EL (cell line): ENCODE data around the gene EPB41L4B.

Experiments used
- DNase-seq: peaks from one replicate; pipeline ENCODE4 v3.0.0-alpha.2; 2016

The EPB41L4B gene

DNA sequence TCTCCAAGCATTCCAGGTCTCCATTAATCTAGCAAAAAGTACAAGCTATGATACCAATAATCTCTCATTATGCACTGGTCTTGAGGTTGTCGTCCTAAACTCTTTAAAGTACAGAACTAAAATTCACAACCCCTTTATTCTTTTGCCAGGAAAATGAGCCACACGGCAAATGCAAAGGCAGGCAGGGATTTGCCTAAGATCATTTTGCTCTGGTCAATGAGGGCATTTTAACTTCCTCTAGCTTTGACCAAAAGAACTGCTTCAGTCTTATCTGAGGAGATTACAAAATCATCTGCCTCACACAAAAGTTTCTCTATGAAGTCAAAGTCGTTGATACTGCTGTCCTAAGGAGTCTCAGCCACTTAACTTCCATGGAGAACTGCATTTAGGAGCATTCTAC is 51.8 kb downstream of the EPB41L4B start:
- DNase-seq = no peak

DNA sequence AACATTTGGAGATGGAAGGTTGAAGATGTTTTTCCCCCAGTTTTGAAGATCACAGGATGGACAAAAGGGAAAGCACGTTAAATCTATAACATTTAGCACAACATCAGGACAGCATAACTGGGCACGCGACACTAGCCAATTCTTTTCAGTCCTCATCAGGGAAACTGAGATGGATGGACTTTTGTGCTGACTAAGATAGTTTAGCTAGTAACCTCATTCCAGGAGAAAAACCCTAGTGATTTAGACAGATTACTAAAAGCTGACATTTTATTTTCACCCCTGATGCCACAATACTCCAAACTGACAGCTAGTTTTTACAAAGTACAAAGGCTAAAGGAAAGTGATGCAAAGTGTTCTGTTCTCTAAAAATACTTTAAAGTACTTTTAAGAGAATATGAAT is 53.3 kb downstream of the EPB41L4B start:
- DNase-seq = no peak

DNA sequence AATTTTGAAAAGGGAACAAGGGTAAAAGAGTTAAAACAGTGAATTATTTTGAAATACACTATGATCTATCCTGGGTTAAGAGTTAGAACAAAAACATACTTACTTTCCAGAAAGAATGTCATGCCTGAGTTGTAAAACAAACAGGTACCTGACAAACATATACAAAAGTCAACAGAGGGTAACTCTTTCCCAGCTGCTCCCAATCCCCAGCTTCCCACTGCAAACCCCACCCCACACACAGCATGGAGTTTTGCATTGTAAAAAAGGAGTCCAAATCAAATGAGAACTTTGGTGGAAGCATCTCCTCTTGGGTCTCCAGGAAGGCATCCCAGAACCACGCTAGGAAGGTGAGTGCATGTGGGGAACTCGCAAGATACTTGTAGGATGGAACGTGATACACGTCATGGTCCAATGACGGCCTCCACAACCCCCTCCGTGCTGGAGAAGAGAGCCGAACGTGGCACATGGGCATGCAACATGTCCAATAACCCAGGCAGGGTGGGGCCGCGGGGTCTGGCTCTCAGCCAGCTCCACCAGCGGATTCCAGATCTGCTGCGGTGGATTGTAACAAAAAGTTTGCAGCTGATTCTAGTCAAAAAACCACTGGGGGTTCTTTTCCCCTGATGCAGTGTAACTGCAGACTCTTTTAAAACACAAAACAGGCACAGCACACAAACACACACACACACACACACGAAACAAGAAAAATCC is 55.8 kb downstream of the EPB41L4B start:
- no peak for DNase-seq

DNA sequence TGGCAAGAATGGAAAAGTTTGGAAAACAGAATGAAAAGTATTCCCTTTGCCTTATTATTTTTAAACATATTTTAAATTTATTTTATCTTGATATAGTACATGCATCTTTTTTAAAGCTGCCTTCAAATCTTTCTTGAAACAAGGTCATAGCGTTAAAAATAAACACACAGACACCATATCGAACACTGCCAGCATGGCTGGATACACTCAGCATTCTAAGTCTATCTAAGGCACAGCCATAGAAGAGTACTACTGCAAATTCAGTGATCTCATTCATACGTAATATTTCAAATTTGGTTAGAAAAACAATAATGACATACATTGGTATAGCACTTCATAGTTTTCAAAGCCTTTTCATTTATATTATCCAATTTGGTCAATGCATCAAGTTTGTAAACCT is 57.5 kb downstream of the EPB41L4B start:
- DNase-seq = no peak

DNA sequence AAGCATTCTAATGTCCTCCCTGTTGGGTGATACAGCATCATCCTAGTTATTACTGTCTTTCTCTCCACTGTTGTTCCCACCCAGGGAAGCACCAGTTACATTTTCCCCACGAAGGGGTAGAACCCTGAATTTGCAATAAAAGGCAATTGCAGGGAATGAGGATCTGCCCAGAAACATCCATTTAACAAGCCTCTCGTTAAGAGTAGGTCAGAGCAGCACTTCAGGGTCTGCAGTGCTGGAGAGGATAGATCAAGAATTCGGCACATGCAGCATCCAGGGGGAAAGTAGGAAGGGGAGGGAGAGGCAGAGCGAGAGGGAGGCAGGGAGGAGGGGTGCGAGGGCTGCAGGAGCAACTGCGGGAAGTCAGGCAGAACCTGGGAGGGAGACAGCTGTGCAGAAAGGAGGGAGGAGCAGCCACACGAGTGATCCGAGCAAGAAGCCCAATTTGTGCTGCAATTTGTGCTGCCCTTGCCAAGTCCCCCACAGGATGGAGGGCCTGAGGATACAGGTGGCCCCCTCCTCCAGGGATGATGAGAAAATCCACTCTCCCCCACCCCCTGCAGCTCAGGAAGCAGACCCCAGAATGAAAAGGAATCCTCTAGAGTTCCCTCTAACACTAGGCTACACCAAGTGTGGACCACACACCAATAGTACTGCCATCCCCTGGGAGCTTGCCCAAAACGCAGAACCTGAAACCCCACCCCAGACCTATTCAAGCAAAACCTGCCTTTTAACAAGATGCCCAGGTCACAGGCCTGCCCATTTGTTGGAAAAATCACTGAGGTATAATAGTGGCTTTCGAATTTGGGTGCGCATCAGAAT is 62.2 kb downstream of the EPB41L4B start:
- no peak for DNase-seq

DNA sequence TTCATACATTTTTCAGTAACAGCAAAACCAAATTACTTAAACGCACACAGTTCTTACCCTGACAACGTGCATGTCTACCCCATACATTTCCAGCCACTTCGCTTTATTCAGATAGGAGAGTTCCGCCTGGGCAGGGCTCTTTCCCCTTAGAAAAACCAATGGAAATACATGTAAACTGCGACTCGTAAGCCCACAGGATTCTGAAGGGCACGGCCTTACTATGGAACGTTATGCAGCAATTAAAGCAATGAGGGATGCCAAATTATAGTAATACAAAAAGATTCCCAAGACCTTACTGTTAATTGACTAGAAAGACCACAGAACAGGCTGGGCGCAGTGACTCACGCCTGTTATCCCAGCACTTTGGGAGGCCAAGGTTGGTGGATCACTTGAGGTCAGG is 64.5 kb downstream of the EPB41L4B start:
- peak; percentile 84 for DNase-seq

DNA sequence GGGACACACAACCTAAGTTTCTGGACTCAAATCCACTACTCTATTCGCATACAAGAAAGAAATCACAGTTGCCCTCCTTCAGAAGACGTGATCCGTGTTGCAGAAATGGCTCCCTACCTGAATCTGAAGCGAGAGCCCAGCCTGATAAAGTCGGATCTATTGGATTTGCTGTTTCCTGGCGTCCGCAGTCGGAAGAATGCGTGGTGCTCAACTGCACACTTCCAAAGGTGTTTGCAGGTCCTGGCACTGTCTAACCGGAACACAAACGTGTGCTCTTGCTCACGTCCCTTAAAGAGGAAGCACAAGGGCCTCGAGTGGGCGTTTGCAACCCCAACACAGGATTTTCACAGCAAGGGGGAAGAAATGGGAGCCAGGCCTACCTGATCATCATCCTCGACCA is 65.5 kb downstream of the EPB41L4B start:
- DNase-seq = no peak

DNA sequence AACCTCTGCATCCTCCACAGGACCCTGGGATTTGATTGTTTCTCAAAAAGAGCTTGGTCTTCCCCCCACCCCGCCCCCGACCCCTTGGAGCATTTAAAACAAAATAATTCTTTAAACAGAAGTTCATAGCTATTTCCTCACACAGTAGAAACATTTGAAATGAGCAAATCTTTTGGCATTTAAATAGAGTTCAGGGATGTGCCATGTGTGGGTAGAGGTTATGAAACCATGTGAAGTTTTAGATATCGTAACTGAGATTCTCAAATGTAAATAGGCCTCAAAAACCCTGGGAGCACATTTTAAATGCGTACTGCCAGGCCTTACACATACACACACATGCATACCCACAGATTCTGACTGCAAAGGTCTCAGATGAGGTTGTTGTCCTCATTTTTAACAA is 66.5 kb downstream of the EPB41L4B start:
- DNase-seq = peak; percentile 71

DNA sequence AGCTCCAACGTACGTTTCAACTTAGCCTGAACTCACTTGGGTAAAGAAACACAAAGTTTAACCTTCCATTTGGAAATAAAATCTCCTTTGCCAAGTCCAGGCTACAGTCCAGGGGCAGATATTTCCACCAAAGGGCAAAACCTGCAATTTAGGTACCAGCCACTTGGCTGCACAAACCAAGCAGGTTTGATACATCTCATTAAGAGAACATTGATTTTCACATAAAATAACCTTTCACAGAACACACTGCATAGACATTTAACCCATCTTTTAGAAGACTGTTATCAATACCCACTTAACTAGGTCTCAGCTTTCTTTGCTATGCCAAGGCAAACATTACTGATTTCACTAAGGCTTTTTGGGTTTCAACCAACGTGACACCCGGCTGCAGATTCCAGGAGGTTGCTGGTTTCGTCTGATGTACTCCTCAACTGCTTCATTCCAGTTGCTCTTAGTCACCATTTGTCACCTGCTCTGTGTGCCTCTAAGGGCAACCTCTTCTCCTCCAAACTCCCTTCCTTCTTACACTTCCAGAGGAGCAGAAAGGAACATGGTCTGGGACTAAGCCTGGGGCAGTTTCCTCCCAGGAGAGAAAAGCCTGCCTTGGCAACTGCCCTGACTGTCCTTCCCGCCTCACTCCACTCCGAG is 67.1 kb downstream of the EPB41L4B start:
- peak; percentile 94 for DNase-seq

DNA sequence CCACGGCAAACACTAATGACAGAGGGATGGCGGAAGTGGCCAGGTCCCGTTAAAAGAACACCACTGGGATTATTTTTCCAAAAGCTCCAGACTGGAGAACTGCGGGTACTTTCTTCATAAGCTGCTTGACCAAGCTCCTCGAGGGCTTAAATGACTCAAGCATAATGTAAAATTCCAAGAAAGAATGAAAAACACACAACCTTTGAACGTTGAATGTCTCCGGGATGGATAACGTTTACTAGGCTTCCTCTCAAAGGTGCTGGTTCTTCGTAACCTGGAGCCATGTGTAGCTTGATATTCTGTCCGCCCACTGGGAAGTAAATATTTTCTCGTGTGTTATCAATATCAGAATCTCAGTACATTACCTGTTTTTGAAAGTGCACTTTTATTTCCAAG is 67.6 kb downstream of the EPB41L4B start:
- DNase-seq = no peak

DNA sequence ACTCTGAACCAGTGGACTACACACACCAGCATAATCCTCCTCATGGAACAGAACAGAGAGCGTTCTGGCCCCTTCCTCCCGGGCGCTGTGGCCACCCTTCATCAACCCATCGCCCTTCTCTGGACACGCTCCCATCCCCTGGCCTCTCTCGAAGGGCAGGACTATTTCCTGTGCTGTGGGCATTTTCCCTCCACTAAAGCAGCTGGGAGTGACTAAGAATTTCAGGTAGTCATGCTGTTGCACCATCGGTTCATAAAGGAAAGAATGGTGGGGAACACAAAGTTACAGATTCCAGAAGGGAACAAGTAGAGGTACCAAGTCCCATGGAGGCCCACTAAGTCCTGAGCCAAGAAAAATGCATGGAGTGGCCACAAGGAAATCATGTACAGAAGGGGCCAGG is 68.6 kb downstream of the EPB41L4B start:
- no peak for DNase-seq

DNA sequence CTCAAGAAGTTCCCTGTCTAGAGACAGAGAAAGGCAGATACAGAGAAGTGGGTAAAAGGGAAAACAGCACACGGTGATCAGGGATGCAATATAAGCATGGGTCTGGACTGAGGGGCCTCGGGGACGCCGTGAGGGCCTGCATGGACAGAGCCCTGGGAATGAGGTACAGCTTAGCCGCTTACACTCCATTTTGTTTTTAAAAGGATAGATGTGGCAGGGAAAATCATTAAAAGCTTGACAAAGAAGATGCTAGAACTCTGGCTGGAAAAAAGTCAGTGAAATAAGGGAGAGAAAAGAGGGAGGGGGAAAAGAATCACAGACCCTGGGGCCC is 69.1 kb downstream of the EPB41L4B start:
- DNase-seq = no peak

DNA sequence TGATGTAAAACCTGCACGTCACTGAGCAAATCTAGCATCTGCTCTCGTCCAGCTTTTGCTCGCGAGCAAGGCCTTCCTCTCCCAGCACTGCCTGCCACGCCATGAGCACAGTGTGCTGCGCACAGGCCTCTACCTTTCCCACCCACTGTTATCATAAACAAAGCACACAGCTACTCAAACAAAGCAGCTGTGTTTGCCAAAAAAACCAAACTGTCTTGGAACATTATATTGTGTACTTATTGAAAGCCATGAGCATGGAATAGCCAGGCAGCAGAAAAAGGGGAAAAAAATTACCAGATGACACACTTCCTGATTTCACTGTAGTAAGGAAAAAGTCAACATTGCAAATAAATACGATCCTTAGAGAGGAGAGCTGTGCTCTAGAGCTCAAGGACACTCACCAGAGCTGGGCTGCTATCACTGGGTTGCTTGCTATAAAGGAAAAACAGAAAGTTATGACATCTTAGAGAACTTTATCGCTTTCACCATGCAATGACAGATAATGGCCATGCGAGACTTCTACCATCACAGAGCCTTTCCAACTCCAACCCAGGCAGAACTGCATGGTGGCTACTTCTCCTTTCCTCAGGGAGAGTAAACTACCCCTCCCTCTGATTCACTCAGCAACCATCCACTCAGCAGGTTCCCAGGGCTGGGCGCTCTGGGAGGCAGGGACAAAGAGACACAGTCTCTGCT is 69.6 kb downstream of the EPB41L4B start:
- peak; percentile 80 for DNase-seq

DNA sequence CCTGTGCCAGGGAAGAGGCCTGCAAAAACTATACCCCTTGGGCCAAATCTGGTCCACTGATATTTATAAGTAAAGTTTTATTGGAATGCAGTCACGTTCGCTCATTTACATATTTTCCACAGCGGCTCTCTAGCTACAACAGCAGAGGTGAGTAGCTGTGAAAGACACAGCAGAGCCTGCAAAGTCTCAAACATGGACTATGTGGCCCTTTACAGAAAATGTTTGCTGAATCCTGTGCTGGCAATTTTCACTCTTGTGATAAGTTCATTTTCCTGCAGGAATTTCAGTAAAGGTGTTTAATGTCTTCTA is 70.1 kb downstream of the EPB41L4B start:
- DNase-seq = no peak

DNA sequence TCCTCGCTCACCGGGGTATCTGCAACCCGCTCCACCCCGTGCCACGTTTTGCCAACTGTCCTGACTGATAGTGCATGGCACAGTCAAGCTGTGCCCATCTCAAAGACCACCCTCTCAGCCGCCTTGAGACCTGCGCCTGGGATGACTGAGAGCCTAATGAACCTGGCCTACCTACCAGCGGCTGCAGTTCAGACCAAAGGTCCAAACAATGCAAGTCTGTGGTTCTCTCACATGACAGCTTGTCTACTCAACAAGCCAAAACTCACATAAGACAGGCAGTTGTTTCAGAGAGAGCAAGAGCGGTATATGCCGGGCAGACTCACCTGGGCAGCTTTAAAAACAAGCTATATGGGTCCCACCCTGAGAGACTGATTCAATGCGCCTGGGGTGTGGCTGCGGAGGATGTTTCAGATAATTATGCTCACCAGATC is 70.5 kb downstream of the EPB41L4B start:
- no peak for DNase-seq

DNA sequence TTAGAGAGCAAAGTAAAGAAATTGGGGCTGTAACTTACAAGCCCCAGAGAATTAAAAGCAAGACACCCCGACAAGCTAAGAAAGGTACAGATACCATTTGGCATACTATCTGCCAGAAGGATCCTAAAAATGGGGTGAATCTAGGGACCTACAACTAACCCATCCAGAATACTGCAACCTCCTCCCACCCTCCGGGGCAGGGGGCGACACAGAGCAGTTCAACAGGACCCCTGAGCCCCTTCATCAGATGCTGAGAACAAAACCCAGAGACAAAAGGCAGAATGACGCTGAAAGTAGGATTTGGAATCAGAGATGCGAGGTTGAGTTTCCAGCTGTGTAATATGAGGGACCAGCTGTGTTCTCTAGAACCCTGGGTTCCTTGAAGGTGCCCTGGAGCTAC is 71.2 kb downstream of the EPB41L4B start:
- no peak for DNase-seq

DNA sequence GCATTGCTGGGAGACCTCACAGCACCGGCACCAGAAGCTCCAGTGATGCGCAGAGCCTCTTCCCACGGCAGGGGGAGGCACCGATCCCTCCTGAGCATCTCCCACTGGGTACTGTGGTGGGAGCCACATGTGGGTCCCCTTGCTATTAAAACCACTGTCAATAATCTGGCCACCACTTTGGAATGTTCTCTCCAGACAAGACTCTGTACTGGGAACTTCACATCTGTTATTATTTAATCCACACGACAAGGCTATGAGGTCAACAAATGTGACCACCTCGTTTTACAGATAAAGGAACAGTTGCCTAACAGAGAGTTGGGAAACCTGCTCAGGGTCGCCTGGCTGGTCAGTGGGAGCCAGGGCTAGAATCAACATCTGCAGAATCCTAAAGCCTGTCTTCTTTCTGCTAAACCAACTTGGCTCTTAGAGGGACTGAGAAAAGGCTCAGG is 72.7 kb downstream of the EPB41L4B start:
- peak; percentile 56 for DNase-seq

DNA sequence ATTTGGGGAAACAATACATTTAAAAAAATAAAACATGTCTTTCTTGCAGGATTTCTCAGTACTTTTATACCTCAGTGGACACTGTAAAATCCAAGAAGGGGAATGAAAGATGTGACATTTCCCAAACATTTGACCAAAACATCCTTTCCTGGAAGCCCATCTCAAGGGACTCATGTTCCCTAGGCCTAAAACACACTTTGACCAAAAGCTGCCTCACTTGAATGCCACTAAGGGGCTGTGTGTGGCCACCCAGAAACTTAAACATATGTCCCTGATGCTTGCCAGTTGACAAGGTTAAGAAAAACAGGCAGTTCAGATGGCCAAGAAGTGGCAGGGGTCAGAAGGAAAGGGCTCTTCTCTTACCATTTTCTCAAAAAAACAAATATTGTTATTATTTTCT is 73.6 kb downstream of the EPB41L4B start:
- DNase-seq = no peak

DNA sequence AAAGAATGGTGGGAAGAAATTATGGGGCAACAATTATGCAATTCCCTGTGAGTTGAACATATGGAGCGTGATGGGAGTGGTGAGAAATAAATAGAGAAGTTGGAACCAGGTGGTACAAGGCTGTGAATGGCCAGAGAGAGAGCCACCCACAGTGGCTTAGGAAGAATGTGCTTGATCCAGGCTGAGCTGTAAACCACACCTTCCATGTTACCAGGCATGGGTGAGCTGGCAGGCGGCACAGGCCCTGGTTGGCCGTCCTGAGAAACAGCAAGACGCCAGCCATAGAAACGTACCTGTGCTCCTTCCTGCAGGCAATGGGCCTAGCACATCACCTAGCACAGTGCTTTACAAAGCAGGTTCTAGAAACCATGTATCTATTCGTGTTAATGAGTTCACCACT is 74.3 kb downstream of the EPB41L4B start:
- no peak for DNase-seq

DNA sequence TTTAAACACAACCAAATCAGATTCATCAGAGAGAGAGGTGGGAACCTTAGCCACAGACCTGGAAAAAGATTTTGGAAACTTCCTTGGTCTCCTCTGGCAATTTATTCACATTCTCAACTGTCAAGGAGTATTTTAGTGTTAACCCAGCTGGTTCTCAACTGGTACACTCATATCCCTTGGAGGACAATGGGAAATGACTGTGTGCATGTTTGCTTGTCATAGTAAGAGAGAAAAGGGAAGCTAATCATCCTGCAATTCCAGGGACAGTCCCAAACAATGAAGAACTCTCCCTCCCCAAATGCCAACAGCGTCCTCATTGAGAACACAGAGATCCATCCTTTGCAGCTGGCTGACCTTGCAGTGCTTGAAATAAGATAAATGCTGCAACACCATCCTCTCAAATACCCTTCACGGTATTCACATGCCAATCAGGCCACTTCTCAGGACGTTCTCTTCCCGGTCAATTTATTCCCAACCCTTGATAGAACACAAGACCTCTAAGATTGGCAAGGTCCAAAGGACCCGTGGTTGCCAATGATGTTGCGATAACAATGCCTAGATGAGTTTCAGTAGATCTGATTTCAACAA is 75.5 kb downstream of the EPB41L4B start:
- DNase-seq = no peak

DNA sequence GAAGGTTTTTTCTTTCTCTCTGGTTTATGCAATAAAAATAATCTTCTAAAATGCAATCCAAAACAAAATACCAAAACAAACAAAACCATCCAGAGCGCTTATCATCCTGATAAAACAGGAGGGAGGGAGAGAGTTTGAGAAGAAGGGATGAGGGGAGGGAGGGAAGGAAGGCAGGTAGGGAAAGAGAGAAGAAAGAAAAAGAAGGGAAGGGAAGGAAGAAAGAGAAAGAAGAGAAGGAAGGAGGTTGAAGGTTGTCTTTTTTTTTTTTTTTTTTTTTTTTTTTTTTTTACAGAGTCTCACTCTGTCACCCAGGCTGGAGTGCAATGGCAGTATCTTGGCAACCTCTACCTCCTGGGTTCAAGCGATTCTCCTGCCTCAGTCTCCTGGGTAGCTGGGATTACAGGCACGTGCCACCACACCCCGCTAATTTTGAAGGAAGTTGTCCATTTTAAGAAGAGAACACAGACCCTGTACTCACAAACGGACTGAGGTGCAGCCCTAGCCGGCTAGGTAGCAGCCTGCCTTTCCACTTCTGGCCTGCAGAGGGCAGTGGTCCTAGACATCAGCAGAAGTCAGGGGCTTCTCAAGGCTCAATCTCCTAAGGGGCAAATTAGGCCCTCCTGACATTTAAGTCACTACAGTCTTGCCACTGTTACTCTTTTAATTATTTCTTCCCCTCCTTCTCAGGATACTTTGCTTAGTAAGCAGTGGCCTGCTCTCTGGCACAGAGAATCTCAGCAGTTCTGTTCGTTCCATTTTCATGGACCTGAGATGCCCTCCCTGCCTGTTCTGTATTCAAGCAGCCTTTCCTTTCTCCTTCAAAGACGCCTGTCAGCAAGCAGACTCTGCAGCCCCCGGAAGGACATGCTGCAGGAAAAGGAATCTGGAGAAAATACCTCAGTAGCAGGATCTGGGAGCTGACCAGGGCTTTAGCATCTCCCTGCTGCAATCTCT is 76.4 kb downstream of the EPB41L4B start:
- DNase-seq = peak; percentile 69

DNA sequence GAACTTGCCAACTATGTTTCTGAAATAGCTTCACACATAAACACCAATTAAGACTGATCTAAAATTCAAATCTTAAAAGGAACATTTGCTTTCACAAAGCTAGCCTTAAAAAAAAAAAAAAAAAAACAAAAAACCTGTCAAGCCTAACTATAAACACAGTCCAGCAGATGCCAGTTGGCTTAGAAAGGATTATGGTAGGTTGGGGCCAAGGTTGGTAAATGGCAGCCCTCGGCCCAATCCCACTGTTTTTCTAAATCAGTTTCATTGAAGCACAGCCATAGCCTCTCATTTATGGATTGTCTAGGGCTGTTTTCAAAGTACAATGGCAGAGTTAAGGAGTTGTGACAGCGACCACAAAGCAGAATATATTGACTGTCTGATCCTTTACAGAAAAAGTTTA is 78.1 kb downstream of the EPB41L4B start:
- DNase-seq = no peak
